LNCAP (cell line): ENCODE measurements around the gene PRR35.

ENCODE experiments used
- TF ChIP-seq, protein P1 (sequence below): fragments of 450-650 bp; IDR thresholded peaks from 2 replicates; pipeline ENCODE4 v1.5.1; 2017; ENCODE audit warnings: mild to moderate bottlenecking

PRR35 gene

DNA sequence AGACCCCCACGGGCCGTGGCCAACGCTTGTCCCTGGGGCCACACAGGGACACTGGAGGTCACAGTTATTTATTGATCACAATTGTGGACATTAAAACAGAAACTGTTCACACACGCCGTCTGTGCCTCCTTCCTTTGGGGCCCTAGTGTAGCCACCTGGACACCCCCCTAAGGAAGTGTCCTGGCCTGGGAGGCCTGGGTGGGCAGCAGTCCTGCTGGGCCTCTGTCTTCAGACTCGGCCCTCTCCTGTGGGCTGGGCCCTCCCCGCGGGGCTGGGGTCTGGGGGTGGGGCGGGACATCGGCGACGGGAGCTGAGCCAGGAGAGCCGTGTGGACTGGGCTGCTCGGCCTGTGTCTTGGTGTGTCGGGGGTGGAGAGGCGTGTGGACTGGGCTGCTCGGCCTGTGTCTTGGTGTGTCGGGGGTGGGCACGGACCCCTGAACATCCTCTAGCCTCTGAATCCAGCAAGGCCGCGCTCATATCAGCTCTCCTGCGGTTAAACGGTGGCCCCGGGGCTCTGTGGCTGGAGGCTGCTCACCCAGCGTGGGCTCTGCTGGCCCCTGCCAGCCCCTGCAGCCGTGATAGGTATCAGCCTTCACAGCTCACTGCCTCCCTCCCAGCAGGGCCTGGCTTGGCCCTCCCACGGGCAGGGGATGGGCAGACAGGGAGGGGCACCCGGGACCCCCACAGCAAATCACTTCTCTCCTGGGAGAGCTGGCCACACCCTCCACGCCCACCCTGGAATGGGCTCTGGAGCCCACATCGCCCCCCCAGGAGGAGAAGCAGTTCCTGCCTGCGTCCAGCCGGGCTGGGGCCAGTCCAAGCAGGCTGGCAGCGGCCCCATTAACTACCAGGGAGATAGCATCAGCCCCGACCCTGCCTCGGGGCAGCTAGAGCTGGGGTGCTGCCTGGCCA is 5.5 kb downstream of the PRR35 start:
- TF ChIP-seq, protein P1, sequence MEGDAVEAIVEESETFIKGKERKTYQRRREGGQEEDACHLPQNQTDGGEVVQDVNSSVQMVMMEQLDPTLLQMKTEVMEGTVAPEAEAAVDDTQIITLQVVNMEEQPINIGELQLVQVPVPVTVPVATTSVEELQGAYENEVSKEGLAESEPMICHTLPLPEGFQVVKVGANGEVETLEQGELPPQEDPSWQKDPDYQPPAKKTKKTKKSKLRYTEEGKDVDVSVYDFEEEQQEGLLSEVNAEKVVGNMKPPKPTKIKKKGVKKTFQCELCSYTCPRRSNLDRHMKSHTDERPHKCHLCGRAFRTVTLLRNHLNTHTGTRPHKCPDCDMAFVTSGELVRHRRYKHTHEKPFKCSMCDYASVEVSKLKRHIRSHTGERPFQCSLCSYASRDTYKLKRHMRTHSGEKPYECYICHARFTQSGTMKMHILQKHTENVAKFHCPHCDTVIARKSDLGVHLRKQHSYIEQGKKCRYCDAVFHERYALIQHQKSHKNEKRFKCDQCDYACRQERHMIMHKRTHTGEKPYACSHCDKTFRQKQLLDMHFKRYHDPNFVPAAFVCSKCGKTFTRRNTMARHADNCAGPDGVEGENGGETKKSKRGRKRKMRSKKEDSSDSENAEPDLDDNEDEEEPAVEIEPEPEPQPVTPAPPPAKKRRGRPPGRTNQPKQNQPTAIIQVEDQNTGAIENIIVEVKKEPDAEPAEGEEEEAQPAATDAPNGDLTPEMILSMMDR, result no peak

- TF ChIP-seq, protein P1, result no peak
Observed at GRCh38 chr16:566475-567372, 6.5 kb downstream of the PRR35 start, which contains the start of gene NHLRC4. TSS of gene NHLRC4 (plus strand) at chr16:567005. CDS start at chr16:568048, 1,043 bp downstream.

GRCh38 chr16:567373-568256 is 7.4 kb downstream of the PRR35 start:
- TF ChIP-seq, protein P1, result no peak

- TF ChIP-seq, protein P1, result no peak
Observed at GRCh38 chr16:568401-569258, 8.4 kb downstream of the PRR35 start.

- TF ChIP-seq, protein P1, result no peak
Observed at GRCh38 chr16:569445-570254, 9.5 kb downstream of the PRR35 start, which contains the start of gene PIGQ. TSS of gene PIGQ (plus strand) at chr16:569968. CDS start at chr16:574075, 4,107 bp downstream.
